K562 (cell line): ENCODE data around the gene FBXO48. TPM values are rescaled to one million over a fixed set of nuclear protein-coding genes. Genes with fewer than 3 reads are reported as not detected.

Experiments
- ATAC-seq: fragments of 200-7000 bp; cut with Tn5 transposase; 3 replicates; pipeline ENCODE4 v1.9.1; 2020; ENCODE audit warnings: moderate library complexity
- BruUV-seq: library from RNA; stranded (reverse); fragments of 400-500 nt; replicated peaks from 2 replicates; lab custom pipeline; 2021; lab: Mats Ljungman, UMichigan
- CTCF ChIA-PET: fragments of 300-600 bp; formaldehyde crosslinking; extraction: SDS; loops from one replicate; lab custom pipeline; 2021; ENCODE audit warnings: low intra/inter-chr PET ratio; lab: Yijun Ruan, JAX
- POLR2A ChIA-PET: fragments of 300-600, 350-650 bp; sonication (Branson Sonifier 250); formaldehyde crosslinking; extraction: SDS; loops from one replicate; lab custom pipeline; 2021; ENCODE audit warnings: antibody characterized with exemption, inconsistent platforms; lab: Yijun Ruan, JAX
- DNase-seq, 4 experiments: peaks; one replicate each; pipeline versions ENCODE4 v3.0.0 to v3.0.0-alpha.2; 2011 to 2018; ENCODE audit warnings: low spot score in 3 of 4, mixed read lengths in 3 of 4; ENCODE audit errors: extremely low read depth in 1 of 4
- FAIRE-seq: peaks from 2 replicates; lab custom pipeline; 2011; peaks lifted over from hg19 to GRCh38; lab: Jason Lieb, UNC
- H2AFZ ChIP-seq: 2 replicates; pipeline ENCODE4 v1.6.0; 2011; ENCODE audit warnings: low read depth, low read length, control low read depth, inconsistent platforms
- H3K27ac ChIP-seq: fragments of 200-600 bp; 3 replicates; pipeline ENCODE4 v1.8.0; 2011; ENCODE audit warnings: low read depth, mild to moderate bottlenecking, control low read depth, inconsistent platforms, low read length, moderate library complexity, mixed read lengths; ENCODE audit errors: extremely low read depth
- H3K27me3 ChIP-seq, 2 experiments: fragments of 300-600 bp in 1 of 2; 2 replicates in 1 of 2; 3 replicates in 1 of 2; pipeline versions ENCODE4 v1.6.0 to v1.8.0; 2011; ENCODE audit warnings: inconsistent platforms in 2 of 2, low read length in 2 of 2, mild to moderate bottlenecking in 1 of 2, mixed read lengths in 1 of 2, moderate library complexity in 1 of 2; ENCODE audit not compliant: control insufficient read depth in 2 of 2, insufficient read depth in 2 of 2
- H3K36me3 ChIP-seq: fragments of 300-600 bp; 3 replicates; pipeline ENCODE4 v1.8.0; 2011; ENCODE audit warnings: mild to moderate bottlenecking, low read length, inconsistent platforms; ENCODE audit not compliant: control insufficient read depth, insufficient read depth
- H3K4me1 ChIP-seq, 2 experiments: fragments of 200-600 bp in 1 of 2; replicated peaks in 1 of 2; 2 replicates in 1 of 2; 3 replicates in 1 of 2; pipeline versions ENCODE4 v1.5.1 to v1.8.0; 2011; ENCODE audit warnings: inconsistent platforms in 2 of 2, low read length in 2 of 2, mild to moderate bottlenecking in 1 of 2, mixed read lengths in 1 of 2, moderate library complexity in 1 of 2; ENCODE audit not compliant: control insufficient read depth in 2 of 2, insufficient read depth in 2 of 2
- H3K4me2 ChIP-seq: 2 replicates; pipeline ENCODE4 v1.6.1; 2011; ENCODE audit warnings: low read length, control low read depth, inconsistent platforms, mixed read lengths; ENCODE audit not compliant: insufficient read depth
- H3K4me3 ChIP-seq: fragments of 200-600 bp; sonication (generic), shearing (Covaris generic); 2 replicates; pipeline ENCODE4 v1.5.1; 2016; ENCODE audit warnings: control low read depth, inconsistent platforms
- H3K79me2 ChIP-seq: fragments of 200-600 bp; 3 replicates; pipeline ENCODE4 v1.8.0; 2011; ENCODE audit warnings: low read length, inconsistent platforms; ENCODE audit not compliant: control insufficient read depth, insufficient read depth
- H3K9ac ChIP-seq, 2 experiments: 2 replicates each; pipeline versions ENCODE4 v1.6.0 to v1.6.1; 2011; ENCODE audit warnings: low read depth in 2 of 2, low read length in 2 of 2, control low read depth in 1 of 2, inconsistent platforms in 1 of 2, mild to moderate bottlenecking in 1 of 2, mixed read lengths in 1 of 2; ENCODE audit not compliant: insufficient read depth in 1 of 2
- H3K9me1 ChIP-seq: one replicate; pipeline ENCODE4 v1.6.0; 2011; ENCODE audit warnings: inconsistent platforms, mild to moderate bottlenecking, low read length, moderate library complexity; ENCODE audit not compliant: control insufficient read depth, insufficient read depth
- H3K9me3 ChIP-seq: replicated peaks from 2 replicates; pipeline ENCODE4 v1.5.1; 2011; ENCODE audit warnings: low read depth, low read length, inconsistent platforms; ENCODE audit not compliant: control insufficient read depth, insufficient read depth
- H4K20me1 ChIP-seq: replicated peaks from 2 replicates; pipeline ENCODE4 v1.6.1; 2011; ENCODE audit warnings: low read length, inconsistent platforms, mixed read lengths; ENCODE audit not compliant: control insufficient read depth, insufficient read depth
- ARID1B ChIP-seq: fragments of 450-650 bp; IDR thresholded peaks from 2 replicates; pipeline ENCODE4 v1.6.1; 2016; ENCODE audit warnings: antibody characterized with exemption, mild to moderate bottlenecking, inconsistent platforms
- CBFA2T3 ChIP-seq: fragments of 450-650 bp; IDR thresholded peaks from 2 replicates; pipeline ENCODE4 v1.6.1; 2017
- DACH1 ChIP-seq: fragments of 450-650 bp; IDR thresholded peaks from 2 replicates; pipeline ENCODE4 v1.6.1; 2018; ENCODE audit not compliant: partially characterized antibody
- HDAC2 ChIP-seq: fragments of 450-650 bp; IDR thresholded peaks from 2 replicates; pipeline ENCODE4 v1.6.1; 2016; ENCODE audit warnings: mild to moderate bottlenecking
- KDM5B ChIP-seq: fragments of 200-600 bp; sonication (generic); IDR thresholded peaks from 2 replicates; pipeline ENCODE4 v1.6.1; 2012; ENCODE audit warnings: low read depth, mild to moderate bottlenecking, moderate library complexity, low read length, control low read depth, inconsistent platforms; ENCODE audit not compliant: insufficient replicate concordance
- LARP7 ChIP-seq: fragments of 450-650 bp; IDR thresholded peaks from 2 replicates; pipeline ENCODE4 v1.6.1; 2016
- RNF2 ChIP-seq: sonication (generic); IDR thresholded peaks from 2 replicates; pipeline ENCODE4 v1.6.1; 2016
- WHSC1 ChIP-seq: IDR thresholded peaks from one replicate; pipeline ENCODE4 v1.6.1; 2012; ENCODE audit warnings: low read length, control low read depth, inconsistent platforms
- ZNF79 ChIP-seq: fragments of 250-450 bp; sonication (Bioruptor Pico); IDR thresholded peaks from 2 replicates; pipeline ENCODE4 v1.4.0; 2020; ENCODE audit warnings: low read depth, mild to moderate bottlenecking, moderate library complexity
- WGBS: fragments of 100-300 bp; shearing (Covaris generic); methylation state at CpG from one replicate; pipeline ENCODE4 v1.1.6; 2016; ENCODE audit warnings: low coverage, mixed read lengths; ENCODE audit not compliant: insufficient coverage; ENCODE audit errors: missing lambda C conversion rate; 5-methylcytosine and 5-hydroxymethylcytosine counted together
- in situ Hi-C: fragments of 300-500 bp; cut with MboI; formaldehyde crosslinking; loops from 4 replicates; pipeline ENCODE4 v1.15.0; 2018; ENCODE audit warnings: inconsistent platforms, mixed read lengths
- intact Hi-C: fragments of 100-400 bp; cut with micrococcal nuclease; formaldehyde crosslinking; loops from 2 replicates; pipeline ENCODE4 v1.14.2; 2022
- polyA plus RNA-seq, 8 experiments: library from polyadenylated mRNA; depleted of rRNA in 4 of 8; stranded (reverse) in 5 of 8; unstranded in 3 of 8; fragments of >200 nt; fragmentation: Nextera tagmentation in 2 of 8; fragmentation: Illumina TruSeq in 1 of 8; extraction: Ambion mirVana in 2 of 8; extraction: Trizol in 1 of 8; gene quantifications; 2 replicates each; pipeline versions ENCODE4 v1.2.1 to v1.2.3, GENCODE V29; 2011 to 2014; ENCODE audit warnings: inconsistent platforms in 1 of 8, missing spikeins in 1 of 8
- total RNA-seq, 7 experiments: library from RNA; depleted of rRNA in 6 of 7; stranded (reverse); fragments of >200 nt in 6 of 7; fragmentation: Illumina TruSeq in 2 of 7; extraction: Trizol in 2 of 7; gene quantifications; 2 replicates each; pipeline versions ENCODE4 v1.2.1 to v1.2.3, GENCODE V29; 2011 to 2021; ENCODE audit warnings: low replicate concordance in 1 of 7
- TF ChIP-seq, protein P1 (sequence below), 2 experiments: fragments of 250-450 bp in 1 of 2; fragments of 450-650 bp in 1 of 2; sonication (Bioruptor Pico) in 1 of 2; IDR thresholded peaks; 2 replicates each; pipeline versions ENCODE4 v1.6.1 to v1.8.0; 2016 to 2021; ENCODE audit warnings: mild to moderate bottlenecking in 2 of 2, moderate library complexity in 2 of 2, missing compliant biosample characterization in 1 of 2, missing genetic modification characterization in 1 of 2
- TF ChIP-seq, protein P2 (sequence below): fragments of 250-450 bp; sonication (Bioruptor Pico); IDR thresholded peaks from 2 replicates; pipeline ENCODE4 v1.5.0; 2021; ENCODE audit warnings: mild to moderate bottlenecking, moderate library complexity
- TF ChIP-seq, protein P3 (sequence below): fragments of 250-450 bp; sonication (Bioruptor Pico); IDR thresholded peaks from 2 replicates; pipeline ENCODE4 v1.5.0; 2021
- TF ChIP-seq, protein P4 (sequence below): sonication (generic); formaldehyde crosslinking; IDR thresholded peaks from 2 replicates; pipeline ENCODE4 v1.8.1; 2023; ENCODE audit warnings: mild to moderate bottlenecking, missing genetic modification reagents
- TF ChIP-seq, protein P5 (sequence below): sonication (generic); formaldehyde crosslinking; IDR thresholded peaks from 2 replicates; pipeline ENCODE4 v1.8.1; 2023; ENCODE audit warnings: mild to moderate bottlenecking, missing genetic modification reagents

The FBXO48 gene
- total and polyA plus RNA-seq, 9 of the 15 experiments (the other 6 are each of a cell fraction or from before 2014, with no cell fraction given), result 0.36 to 1.8 (median 0.73) TPM

DNA sequence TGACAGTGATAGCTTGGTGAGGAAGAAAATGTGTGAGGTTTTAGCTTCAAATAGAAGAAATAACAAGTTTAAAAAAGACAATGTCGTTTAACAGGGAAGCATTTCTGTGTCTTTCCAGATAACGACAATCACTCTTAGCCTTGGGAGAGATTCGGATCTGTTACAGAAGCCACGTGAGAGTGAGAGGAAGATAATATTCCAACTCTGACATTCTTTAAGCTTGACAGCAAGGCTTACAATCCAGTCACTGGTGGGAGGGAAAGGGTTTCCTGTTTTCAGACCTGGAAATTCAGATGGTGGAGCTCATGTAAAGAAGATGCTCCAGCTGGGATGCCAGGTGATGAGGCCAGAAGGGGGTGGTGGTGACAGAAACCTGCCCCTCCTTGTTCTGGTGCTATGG lies 30.8 kb downstream of the FBXO48 start:
- no peak overlapping the region for H3K4me3 ChIP-seq
- H4K20me1 ChIP-seq, result no peaks in the 10 kb centered on the region
- no peaks in the 10 kb centered on the region for H3K36me3 ChIP-seq
- intact Hi-C loops, result no loop called here
- no peaks in the 10 kb centered on the region for H3K9me3 ChIP-seq
- DNase-seq (no peak), FAIRE-seq (no peak), ATAC-seq (no peak)
- H3K9ac ChIP-seq, result peak overlapping the region in 1 of 2 experiments; percentile 79; a peak in 1 of 4 replicates
- CTCF ChIA-PET, result no interaction called here
- POLR2A ChIA-PET, result interaction anchor here (1.0 kb wide), 1 partner anchor 10 kb away, joined by 3 read pairs; no protein-coding TSS in a partner anchor
- peak overlapping the region; percentile 27; the same call in 1 of the 2 replicates for H2AFZ ChIP-seq
- no TSS peak for BruUV-seq
- in situ Hi-C loops, result no loop called here
- H3K4me2 ChIP-seq, result no peak overlapping the region
- WGBS, result 0% methylated on average over 4 of the region's 4 CpGs
- H3K9me1 ChIP-seq, result no peaks in the 10 kb centered on the region
- no peak overlapping the region for H3K27ac ChIP-seq
- no peaks in the 10 kb centered on the region; a peak in 1 of 5 replicates for H3K27me3 ChIP-seq
- H3K4me1 ChIP-seq, result peaks cover 21 to 38% of the 10 kb centered on the region in 2 experiments
- no peaks in the 10 kb centered on the region for H3K79me2 ChIP-seq
- no peak for TF ChIP-seq RNF2
- TF ChIP-seq DACH1, result no peak
- no peak for TF ChIP-seq LARP7
- TF ChIP-seq, protein P1, sequence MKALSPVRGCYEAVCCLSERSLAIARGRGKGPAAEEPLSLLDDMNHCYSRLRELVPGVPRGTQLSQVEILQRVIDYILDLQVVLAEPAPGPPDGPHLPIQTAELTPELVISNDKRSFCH (CRISPR knock-in tag; IDR thresholded peaks at IDR 0.05), result no peak
- TF ChIP-seq, protein P1 (tag; IDR thresholded peaks at IDR 0.05), result no peak
- TF ChIP-seq, protein P2, sequence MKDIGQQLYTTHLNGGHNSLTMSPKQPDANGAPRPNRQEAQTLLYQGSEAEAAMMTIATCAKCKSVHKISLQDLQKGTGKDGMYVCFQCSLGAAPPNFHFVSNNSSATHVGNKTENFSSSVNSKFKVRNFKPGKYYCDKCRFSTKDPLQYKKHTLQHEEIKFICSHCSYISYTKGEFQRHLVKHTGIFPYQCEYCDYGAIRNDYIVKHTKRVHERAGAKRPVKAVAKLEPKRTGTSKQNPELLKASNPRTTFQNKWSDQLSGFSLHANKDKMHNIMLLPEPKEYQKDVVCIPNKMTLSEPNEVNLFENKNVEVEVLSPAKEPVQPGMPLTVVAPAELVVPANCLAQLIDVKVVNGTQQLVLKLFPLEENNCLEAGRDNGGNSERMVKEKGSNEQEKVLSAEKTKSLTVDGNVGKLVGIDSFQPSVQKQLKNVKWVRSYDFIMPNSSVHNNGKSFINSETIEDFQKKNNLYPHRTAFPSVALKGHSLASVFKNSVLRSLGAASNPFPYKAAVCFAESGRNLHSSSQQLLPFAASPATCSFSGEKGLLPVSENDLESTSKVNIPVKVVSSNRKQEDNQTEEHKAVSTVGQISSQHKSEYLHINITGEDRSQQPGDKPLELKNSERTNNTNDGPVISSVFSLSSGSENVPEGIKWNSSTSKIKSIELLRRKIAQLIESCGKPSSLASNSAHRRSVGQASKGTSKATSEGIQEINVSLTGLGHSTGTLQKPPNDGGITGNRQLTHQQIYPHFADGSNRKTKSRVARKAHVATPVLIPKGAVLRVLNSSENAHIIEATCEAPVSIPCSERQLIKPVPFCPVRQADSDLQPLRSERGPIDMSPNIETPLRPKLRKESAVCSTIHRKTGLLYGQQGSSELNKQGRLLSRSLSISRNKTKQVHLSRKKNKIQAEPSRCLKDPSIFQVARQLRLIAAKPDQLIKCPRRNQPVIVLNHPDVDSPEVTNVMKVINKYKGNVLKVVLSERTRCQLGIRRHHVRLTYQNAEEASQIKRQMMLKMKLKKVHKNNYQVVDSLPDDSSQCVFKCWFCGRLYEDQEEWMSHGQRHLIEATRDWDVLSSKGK (CRISPR knock-in tag), result no peak
- no peak for TF ChIP-seq ZNF79 (CRISPR knock-in tag)
- TF ChIP-seq KDM5B, result no peak
- peak; percentile 23; the same call in 1 of the 2 replicates for TF ChIP-seq ARID1B
- TF ChIP-seq, protein P3, sequence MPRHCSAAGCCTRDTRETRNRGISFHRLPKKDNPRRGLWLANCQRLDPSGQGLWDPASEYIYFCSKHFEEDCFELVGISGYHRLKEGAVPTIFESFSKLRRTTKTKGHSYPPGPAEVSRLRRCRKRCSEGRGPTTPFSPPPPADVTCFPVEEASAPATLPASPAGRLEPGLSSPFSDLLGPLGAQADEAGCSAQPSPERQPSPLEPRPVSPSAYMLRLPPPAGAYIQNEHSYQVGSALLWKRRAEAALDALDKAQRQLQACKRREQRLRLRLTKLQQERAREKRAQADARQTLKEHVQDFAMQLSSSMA (CRISPR knock-in tag), result no peak
- TF ChIP-seq CBFA2T3, result peak; percentile 30; the same call in 1 of the 2 replicates
- TF ChIP-seq, protein P4, sequence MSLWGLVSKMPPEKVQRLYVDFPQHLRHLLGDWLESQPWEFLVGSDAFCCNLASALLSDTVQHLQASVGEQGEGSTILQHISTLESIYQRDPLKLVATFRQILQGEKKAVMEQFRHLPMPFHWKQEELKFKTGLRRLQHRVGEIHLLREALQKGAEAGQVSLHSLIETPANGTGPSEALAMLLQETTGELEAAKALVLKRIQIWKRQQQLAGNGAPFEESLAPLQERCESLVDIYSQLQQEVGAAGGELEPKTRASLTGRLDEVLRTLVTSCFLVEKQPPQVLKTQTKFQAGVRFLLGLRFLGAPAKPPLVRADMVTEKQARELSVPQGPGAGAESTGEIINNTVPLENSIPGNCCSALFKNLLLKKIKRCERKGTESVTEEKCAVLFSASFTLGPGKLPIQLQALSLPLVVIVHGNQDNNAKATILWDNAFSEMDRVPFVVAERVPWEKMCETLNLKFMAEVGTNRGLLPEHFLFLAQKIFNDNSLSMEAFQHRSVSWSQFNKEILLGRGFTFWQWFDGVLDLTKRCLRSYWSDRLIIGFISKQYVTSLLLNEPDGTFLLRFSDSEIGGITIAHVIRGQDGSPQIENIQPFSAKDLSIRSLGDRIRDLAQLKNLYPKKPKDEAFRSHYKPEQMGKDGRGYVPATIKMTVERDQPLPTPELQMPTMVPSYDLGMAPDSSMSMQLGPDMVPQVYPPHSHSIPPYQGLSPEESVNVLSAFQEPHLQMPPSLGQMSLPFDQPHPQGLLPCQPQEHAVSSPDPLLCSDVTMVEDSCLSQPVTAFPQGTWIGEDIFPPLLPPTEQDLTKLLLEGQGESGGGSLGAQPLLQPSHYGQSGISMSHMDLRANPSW, result no peak
- TF ChIP-seq WHSC1, result no peak
- TF ChIP-seq HDAC2, result no peak
- TF ChIP-seq, protein P5, sequence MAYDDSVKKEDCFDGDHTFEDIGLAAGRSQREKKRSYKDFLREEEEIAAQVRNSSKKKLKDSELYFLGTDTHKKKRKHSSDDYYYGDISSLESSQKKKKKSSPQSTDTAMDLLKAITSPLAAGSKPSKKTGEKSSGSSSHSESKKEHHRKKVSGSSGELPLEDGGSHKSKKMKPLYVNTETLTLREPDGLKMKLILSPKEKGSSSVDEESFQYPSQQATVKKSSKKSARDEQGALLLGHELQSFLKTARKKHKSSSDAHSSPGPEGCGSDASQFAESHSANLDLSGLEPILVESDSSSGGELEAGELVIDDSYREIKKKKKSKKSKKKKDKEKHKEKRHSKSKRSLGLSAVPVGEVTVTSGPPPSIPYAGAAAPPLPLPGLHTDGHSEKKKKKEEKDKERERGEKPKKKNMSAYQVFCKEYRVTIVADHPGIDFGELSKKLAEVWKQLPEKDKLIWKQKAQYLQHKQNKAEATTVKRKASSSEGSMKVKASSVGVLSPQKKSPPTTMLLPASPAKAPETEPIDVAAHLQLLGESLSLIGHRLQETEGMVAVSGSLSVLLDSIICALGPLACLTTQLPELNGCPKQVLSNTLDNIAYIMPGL (CRISPR knock-in tag), result no peak
